HCT116 (cell line): ENCODE data around the gene PISD.

Experiments used
- CBX3 ChIP-seq: IDR thresholded peaks from 2 replicates; pipeline ENCODE4 v1.6.1; 2012; ENCODE audit warnings: low read depth
- CTCF ChIP-seq, 3 experiments: fragments of 200-600 bp in 1 of 3; sonication (generic) in 1 of 3; IDR thresholded peaks in 2 of 3; conservative IDR thresholded peaks in 1 of 3; 2 replicates each; pipeline ENCODE4 v1.5.1; 2012 to 2017; ENCODE audit warnings: low read depth in 2 of 3, low read length in 2 of 3, antibody characterized with exemption in 1 of 3, borderline replicate concordance in 1 of 3, control low read depth in 1 of 3, mild to moderate bottlenecking in 1 of 3, mixed read lengths in 1 of 3, mixed run types in 1 of 3, moderate library complexity in 1 of 3; ENCODE audit not compliant: insufficient read depth in 1 of 3
- ELF1 ChIP-seq: IDR thresholded peaks from 2 replicates; pipeline ENCODE4 v1.6.1; 2012; ENCODE audit warnings: low read depth, borderline replicate concordance
- EZH2 ChIP-seq: fragments of 200-600 bp; sonication (generic); IDR thresholded peaks from 2 replicates; pipeline ENCODE4 v1.6.1; 2017; ENCODE audit warnings: antibody characterized with exemption, mixed run types
- EZH2phosphoT487 ChIP-seq: fragments of 200-600 bp; IDR thresholded peaks from 2 replicates; pipeline ENCODE4 v1.6.1; 2018; ENCODE audit warnings: antibody characterized with exemption, borderline replicate concordance
- MAX ChIP-seq: IDR thresholded peaks from 2 replicates; pipeline ENCODE4 v1.6.1; 2012
- POLR2A ChIP-seq: IDR thresholded peaks from 2 replicates; pipeline ENCODE4 v1.7.0; 2011; ENCODE audit warnings: borderline replicate concordance; ENCODE audit not compliant: insufficient read depth, insufficient read length; ENCODE audit errors: extremely low read depth
- POLR2AphosphoS5 ChIP-seq: IDR thresholded peaks from 2 replicates; pipeline ENCODE4 v1.6.1; 2011; ENCODE audit warnings: mild to moderate bottlenecking, low read depth, low read length, moderate library complexity
- RAD21 ChIP-seq: IDR thresholded peaks from 2 replicates; pipeline ENCODE4 v1.6.1; 2012; ENCODE audit warnings: low read depth, mild to moderate bottlenecking
- REST ChIP-seq: IDR thresholded peaks from 2 replicates; pipeline ENCODE4 v1.6.1; 2012; ENCODE audit warnings: low read depth
- SP1 ChIP-seq: IDR thresholded peaks from 2 replicates; pipeline ENCODE4 v1.6.1; 2012; ENCODE audit warnings: low read depth
- SRF ChIP-seq: IDR thresholded peaks from 2 replicates; pipeline ENCODE4 v1.6.1; 2012; ENCODE audit warnings: low read depth
- ZBTB33 ChIP-seq: IDR thresholded peaks from 2 replicates; pipeline ENCODE4 v1.6.1; 2011; ENCODE audit warnings: mild to moderate bottlenecking, low read length, moderate library complexity; ENCODE audit not compliant: insufficient replicate concordance; ENCODE audit errors: extremely low read depth

- TF ChIP-seq CTCF (IDR thresholded peaks at IDR 0.05 in 2 of 3, conservative IDR thresholded peaks at IDR 0.05 in 1 of 3; ENCODE audit: borderline replicate concordance in 1 of 3, insufficient read depth in 1 of 3, low read depth in 2 of 3, low read length in 2 of 3) (no peak), CBX3 (no peak), POLR2A (no peak), MAX (no peak), ELF1 (no peak), POLR2AphosphoS5 (no peak), EZH2 (no peak), SRF (no peak), RAD21 (no peak), REST (no peak), SP1 (no peak), ZBTB33 (no peak), EZH2phosphoT487 (no peak)
These were observed 7.6 kb downstream of the PISD start for GRCh38 chr22:31654408-31654807.
